HG03159 (cell line): ENCODE measurements around the gene LECT2.

Experiments
- ATAC-seq: cut with Tn5 transposase; IDR thresholded peaks from one replicate; pipeline ENCODE4 v1.9.1; 2021; ENCODE audit warnings: mild to moderate bottlenecking, moderate library complexity; ENCODE audit not compliant: unreplicated experiment

LECT2 gene

DNA sequence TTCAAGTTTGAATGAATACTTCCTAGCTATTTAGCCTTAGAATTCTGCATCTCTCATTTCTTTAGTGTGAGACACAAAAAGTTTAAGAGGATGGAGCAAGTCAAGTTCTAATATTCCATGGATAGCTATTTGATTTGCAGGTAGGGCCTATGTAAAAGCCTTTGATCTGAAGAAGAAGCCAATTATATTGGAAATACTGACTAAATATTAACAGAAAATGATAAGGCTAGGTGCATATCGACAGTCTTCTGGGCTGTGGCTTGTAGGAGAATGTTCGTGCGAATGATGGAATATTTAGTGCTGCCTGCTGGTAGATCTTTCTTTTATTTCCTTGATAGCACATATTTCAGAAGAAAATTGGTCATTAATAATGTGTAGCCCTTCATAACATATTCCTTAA is at the start of gene LECT2:
LECT2 (minus strand) TSS at position 85 of the 400 bp plus-strand sequence. CDS start 150 bp downstream, outside the sequence.
- ATAC-seq = no peak

- ATAC-seq = no peak
Observed at GRCh38 chr5:136004436-136004835, 49.7 kb upstream of the LECT2 start.

DNA sequence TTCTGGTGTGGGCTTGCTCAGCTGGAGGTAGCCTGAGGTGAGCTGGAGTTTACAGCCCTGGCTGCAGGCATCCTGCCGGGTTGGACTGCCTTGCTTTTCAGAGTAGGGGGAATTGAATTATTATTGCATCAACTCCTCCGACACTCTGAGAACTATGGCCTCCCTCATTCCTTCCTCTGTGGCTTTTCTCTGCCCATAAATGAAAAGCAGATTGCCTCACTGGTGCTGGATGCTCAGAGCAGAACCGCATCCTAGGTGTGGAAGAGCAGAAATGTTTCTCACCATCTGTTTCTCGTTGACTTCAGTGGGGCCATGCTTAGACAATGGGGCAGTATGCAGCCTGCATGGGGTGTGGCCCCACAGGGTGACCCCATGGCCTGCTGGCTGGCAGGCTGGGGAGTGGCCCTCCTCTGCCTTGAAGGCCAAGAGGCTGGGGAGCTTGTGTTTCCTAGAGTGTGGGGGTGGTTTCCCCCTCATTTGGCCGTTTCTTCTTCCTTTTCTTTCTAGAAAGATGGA is 46.7 kb upstream of the LECT2 start:
- ATAC-seq = no peak

GRCh38 chr5:136000932-136001331 is 46.1 kb upstream of the LECT2 start:
- ATAC-seq = no peak

- ATAC-seq = no peak
Observed at GRCh38 chr5:136000147-136000546, 45.4 kb upstream of the LECT2 start.

DNA sequence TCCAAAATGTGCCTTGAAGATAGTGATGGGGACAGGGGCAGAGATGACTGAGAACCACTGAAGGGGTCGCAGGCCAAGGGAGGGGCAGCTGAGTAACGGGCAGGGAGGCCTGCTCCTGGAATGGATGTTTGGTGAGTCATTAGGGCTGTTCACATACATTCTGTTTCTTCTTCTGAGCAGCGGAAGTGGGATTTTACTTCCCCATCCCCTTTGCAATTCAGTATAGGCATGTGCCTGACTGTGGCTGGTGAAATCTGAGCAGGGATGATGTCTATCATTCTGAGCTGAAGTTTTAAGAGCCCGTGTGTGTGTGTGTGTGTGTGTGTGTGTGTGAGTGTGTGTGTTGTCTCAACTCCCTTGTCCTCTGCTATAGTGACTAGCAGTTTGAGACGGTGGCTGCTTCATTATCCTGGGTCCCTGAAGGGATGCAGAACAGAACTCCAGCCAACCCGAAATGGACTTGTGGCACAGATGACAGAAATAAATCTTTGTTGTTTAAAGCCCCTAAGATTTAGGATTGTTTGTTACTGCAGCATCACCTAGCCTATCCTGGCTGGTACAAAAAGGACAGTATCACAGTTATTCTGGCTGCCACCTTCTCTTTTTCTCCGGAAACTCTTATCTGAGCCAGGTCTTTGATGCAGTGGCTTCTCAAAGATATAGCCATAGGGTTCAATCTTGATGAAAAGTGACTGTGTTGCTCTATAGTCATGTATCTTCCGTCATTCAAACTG is 44.8 kb upstream of the LECT2 start:
- ATAC-seq = no peak

DNA sequence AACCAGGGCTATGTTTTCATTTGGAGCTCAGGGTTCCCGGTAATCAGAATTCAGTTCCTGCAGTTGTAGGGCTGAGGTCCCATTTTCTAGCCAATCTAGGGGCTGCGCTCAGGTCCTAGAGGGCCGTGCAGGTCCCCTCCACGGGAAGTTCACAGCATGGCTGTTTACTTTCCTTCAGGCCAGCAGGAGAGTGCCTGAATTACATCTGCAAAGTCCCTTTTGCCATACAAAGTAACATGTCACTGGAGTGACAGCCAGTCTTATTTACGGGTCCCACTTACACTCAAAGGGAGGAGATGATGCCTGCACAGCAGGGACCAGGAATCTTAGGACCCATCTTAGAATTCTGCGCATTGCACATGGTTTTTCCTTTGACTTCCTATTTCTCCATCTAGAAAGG is 44.1 kb upstream of the LECT2 start:
- ATAC-seq = no peak

- ATAC-seq = no peak
Observed at GRCh38 chr5:135997673-135998335, 43.0 kb upstream of the LECT2 start.

DNA sequence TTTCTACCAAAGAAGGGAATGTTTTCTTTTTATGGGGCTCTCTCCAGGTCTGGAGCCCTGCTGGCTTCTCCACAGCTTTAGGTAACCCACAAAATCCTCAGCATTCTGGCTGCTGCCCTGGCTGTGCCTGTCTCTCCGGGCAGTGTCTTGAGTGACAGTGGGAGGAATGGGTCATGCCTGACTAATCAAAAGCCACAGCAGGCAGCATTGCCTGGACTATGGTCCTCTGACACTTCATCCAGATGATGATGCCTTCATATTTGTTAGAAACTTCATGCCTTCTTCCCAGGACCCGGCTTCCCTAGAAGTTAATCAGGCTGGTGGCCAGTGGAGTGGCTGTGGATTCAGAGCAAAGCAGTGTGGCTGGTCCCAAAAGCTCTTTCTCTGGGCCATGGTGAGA is 41.8 kb upstream of the LECT2 start:
- ATAC-seq = no peak

GRCh38 chr5:135995976-135996375 is 41.2 kb upstream of the LECT2 start:
- no peak for ATAC-seq

GRCh38 chr5:135993880-135994636 is 39.3 kb upstream of the LECT2 start:
- ATAC-seq = no peak

GRCh38 chr5:135993335-135993879 is 38.6 kb upstream of the LECT2 start:
- ATAC-seq = no peak

DNA sequence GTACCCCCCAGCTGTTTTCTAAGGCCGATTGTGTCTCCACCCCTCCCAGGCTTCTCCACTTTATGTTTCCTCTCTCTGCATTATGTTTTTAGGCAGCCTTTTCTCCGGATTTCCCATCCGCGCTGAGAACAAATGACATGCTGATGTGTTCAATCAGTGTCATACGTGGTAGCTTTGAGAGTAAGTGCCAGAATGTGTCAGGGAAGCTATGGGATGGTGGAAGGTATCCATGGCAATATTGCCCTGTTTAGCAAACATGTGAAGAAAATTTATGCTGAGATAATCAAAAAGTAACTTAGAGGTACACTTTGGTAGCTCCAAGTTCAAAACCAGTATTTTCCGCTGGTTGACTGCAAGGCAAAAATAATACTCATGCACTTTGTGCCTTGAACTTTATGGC is 36.6 kb upstream of the LECT2 start:
- ATAC-seq = no peak

GRCh38 chr5:135990528-135991255 is 35.9 kb upstream of the LECT2 start:
- ATAC-seq = no peak

DNA sequence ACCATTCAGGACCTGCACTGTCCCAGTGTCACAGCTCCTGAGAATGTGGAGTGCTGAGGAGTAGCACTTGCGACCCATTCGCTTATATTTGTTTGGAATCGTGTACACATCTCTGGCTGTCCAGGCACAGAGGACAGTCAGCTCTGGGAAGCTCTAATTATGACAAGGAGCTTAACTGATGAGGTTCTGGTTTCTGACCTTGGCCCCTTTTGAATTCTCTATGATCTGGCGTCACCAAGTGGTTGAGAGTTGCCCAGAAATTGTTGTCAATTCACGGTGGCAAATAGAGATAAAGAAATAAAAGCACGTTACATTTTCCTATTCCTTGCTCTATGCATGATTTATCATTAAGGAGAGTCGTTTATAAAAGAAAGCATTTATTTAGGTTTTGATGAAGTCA is 34.9 kb upstream of the LECT2 start:
- no peak for ATAC-seq

DNA sequence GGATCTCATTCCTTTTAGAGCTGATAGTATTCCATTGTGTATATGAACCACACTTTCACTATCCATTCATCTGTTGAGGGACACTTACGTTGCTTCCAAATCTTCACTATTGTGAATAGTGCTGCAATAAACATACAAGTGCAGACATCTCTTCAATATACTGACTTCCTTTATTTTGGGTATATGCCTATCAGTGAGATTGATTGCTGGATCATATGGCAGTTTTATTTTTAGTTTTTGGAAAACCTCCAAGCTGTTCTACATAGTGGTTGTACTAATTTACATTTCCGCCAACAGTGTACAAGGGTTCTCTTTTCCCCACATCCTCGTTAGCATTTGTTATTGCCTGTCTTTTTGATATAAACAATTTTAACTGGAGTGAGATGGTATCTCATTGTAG is 33.8 kb upstream of the LECT2 start:
- ATAC-seq = no peak

DNA sequence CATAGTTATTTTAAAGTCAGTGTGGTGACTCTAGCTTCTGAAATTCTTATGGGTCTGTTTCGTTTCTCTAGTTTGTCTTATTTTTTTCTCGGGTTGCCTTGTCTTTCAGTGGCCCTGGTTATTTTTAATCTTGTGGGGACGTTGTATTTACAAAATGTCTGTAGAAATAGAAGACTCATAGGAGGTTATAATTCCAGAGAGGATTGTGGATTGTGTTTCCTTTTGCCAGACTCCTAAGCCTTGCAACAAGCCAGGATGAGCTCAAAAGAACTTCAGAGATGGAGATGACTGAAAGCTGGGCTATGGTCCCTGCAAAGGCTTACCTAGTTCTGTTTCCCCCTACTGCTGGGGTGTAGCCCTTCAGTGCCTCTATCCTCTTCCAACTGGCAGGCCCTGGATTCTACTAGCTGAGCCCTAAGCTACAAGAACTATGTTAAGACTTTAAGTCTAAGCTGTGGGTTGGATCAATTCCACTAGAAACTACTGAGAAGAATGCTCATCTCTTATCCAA is 32.2 kb upstream of the LECT2 start:
- ATAC-seq = no peak

DNA sequence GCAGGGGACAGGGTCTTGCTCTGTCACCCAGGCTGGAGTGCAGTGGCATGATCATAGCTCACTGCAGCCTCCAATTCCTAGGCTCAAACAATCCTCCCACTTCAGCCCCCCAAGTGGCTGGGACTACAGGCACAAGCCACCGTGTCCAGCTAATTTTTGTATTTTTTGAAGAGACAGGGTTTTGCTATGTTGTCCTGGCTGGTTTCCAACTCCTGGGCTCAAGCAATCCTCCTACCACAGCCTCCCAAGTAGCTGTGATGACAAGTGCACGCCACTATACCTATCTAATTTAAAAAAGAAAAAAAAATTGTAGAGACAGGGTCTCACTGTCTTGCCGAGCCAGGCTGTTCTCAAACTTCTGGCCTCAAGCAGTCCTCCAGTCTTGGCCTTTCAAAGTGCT is 31.6 kb upstream of the LECT2 start:
- no peak for ATAC-seq

- ATAC-seq = no peak
Observed at GRCh38 chr5:135985951-135986350, 31.2 kb upstream of the LECT2 start.

DNA sequence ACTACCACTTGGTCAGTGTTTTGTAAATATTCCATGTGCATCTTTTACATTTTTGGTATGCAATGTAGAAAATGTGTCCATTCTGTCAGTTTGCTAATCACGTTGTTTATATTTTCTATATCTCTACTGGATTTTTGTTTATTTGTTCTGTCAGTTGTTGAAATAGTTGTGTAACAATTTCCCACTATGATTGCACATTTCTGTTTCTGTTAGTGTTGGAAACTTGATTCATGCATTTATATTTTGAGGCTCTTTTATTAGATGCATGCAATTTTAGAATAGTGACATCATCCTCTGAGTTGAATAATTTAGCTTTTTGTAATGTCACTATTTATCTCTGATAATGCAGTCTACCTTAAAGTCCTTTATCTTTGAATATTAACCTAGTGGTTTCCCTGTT is 25.8 kb upstream of the LECT2 start:
- no peak for ATAC-seq

DNA sequence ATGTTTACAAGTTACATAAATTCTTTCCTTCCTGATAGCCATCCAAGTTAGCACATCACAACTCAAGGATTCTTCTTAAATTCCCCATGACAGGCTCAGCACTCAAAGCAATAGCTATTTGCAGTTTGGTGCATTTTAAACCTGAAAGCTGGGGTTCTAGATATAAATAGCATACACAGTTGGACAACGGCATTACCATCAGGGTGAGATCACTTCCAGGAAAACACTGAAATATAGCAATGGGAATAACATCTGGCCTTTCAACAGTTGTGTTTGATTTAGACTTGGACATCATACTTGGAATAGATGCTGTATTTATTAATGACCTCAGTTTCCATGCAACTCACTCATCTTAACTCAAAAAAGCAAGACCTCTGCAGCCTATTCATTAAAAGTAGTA is 24.7 kb upstream of the LECT2 start:
- no peak for ATAC-seq
